Left cardiac atrium (tissue), 4 donors: Measurements from ENCODE around the gene SEC14L6. TPM values are rescaled to one million over a fixed set of nuclear protein-coding genes. Genes with fewer than 3 reads are reported as not detected.

Experiments
- ATAC-seq, 2 donors: fragments of 200-7000 bp; cut with Tn5 transposase; one replicate each; pipeline ENCODE4 v1.9.1; 2020; ENCODE audit warnings: mild to moderate bottlenecking in 2 of 2, moderate library complexity in 2 of 2
- DNase-seq: peaks from one replicate; pipeline ENCODE4 v3.0.0-alpha.2; 2020
- intact Hi-C, 2 donors: fragments of 100-400 bp; cut with DNase I; formaldehyde crosslinking; loops; one replicate each; pipeline versions ENCODE4 v1.14.1 to v1.15.1; 2022 to 2023
- total RNA-seq, 2 donors: library from RNA; stranded (reverse); fragmentation: NEBNext Ultra II Directional; extraction: Animal tissue kit (Norgen Biotek cat#: 25700); gene quantifications; one replicate each; pipeline ENCODE4 v1.2.1, GENCODE V29; 2021
- donor health status: DM: no; HTN: yes; CAD: no.
- donor health status: DM: no; HTN: yes; CAD: no; lungs with severe emphysema.
- donor health status: DM: yes; HTN: yes; CAD: no.
- donor health status: Dilated cardiomyopathy.

Gene SEC14L6
- total RNA-seq, 2 donors from 2014 or later, result 0.08 to 0.56 TPM

GRCh38 chr22:30507670-30508069, 38.9 kb downstream of the SEC14L6 start:
- no peak for DNase-seq
- no peak for ATAC-seq
- intact Hi-C loops, result no loop called here

- intact Hi-C loops, result no loop called here
- ATAC-seq (peak in 1 of 2 donors; percentile 59), DNase-seq (no peak)
Observed at GRCh38 chr22:30506507-30506968, 40.0 kb downstream of the SEC14L6 start.

- ATAC-seq, result no peak
- no peak for DNase-seq
- intact Hi-C loops, result no loop called here
Observed at GRCh38 chr22:30503551-30503950, 43.0 kb downstream of the SEC14L6 start.

- no peak for DNase-seq
- ATAC-seq, result no peak
- intact Hi-C loops, result no loop called here
Observed at GRCh38 chr22:30502911-30503310, 43.6 kb downstream of the SEC14L6 start.

GRCh38 chr22:30502153-30502552, 44.4 kb downstream of the SEC14L6 start:
- ATAC-seq (no peak), DNase-seq (no peak)
- intact Hi-C loops, result no loop called here

- no peak for DNase-seq
- ATAC-seq, result no peak
- intact Hi-C loops, result no loop called here
Observed at GRCh38 chr22:30500628-30501027, 45.9 kb downstream of the SEC14L6 start.

GRCh38 chr22:30497466-30498150, 48.9 kb downstream of the SEC14L6 start:
- DNase-seq (no peak), ATAC-seq (no peak)
- intact Hi-C loops, result no loop called here

GRCh38 chr22:30495041-30495784, 51.3 kb downstream of the SEC14L6 start:
- intact Hi-C loops, result no loop called here
- ATAC-seq, result no peak
- DNase-seq, result no peak

- no peak for DNase-seq
- ATAC-seq, result no peak
Observed at GRCh38 chr22:30492144-30492543, 54.4 kb downstream of the SEC14L6 start.

GRCh38 chr22:30491381-30491780, 55.2 kb downstream of the SEC14L6 start:
- ATAC-seq (no peak), DNase-seq (no peak)
- intact Hi-C loops, result no loop called here

More at GRCh38 chr22:30492144-30492543, 54.4 kb downstream of the SEC14L6 start:
- intact Hi-C loops, result no loop called here

GRCh38 chr22:30490399-30490798, 56.1 kb downstream of the SEC14L6 start:
- DNase-seq (no peak), ATAC-seq (no peak)
- intact Hi-C loops, result no loop called here

GRCh38 chr22:30488121-30488520, 58.4 kb downstream of the SEC14L6 start:
- ATAC-seq (no peak), DNase-seq (no peak)
- intact Hi-C loops, result loop anchor here (5.0 to 10.0 kb wide), 3 partner anchors 93 to 223 kb away; partner anchors contain the start of genes OSM (in 1 of the 2) and SEC14L2 (in 1 of the 2)

GRCh38 chr22:30486661-30487115, 59.9 kb downstream of the SEC14L6 start:
- DNase-seq (no peak), ATAC-seq (no peak)
- intact Hi-C loops, result loop anchor here (5.0 to 10.0 kb wide), 3 partner anchors 92 to 222 kb away; partner anchors contain the start of genes OSM (in 1 of the 2) and SEC14L2 (in 1 of the 2)

GRCh38 chr22:30486118-30486517, 60.4 kb downstream of the SEC14L6 start:
- no peak for ATAC-seq
- DNase-seq, result no peak
- intact Hi-C loops, result loop anchor here (5.0 to 10.0 kb wide), 3 partner anchors 91 to 221 kb away; partner anchors contain the start of genes OSM (in 1 of the 2) and SEC14L2 (in 1 of the 2)

- ATAC-seq (peak; percentile 89 to 94), DNase-seq (peak; percentile 67)
- intact Hi-C loops, result loop anchor here (5.0 to 10.0 kb wide), 3 partner anchors 91 to 221 kb away; partner anchors contain the start of genes OSM (in 1 of the 2) and SEC14L2 (in 1 of the 2)
Observed at GRCh38 chr22:30485362-30485988, 61.1 kb downstream of the SEC14L6 start.

- DNase-seq (no peak), ATAC-seq (no peak)
- intact Hi-C loops, result loop anchor here (10.0 kb wide), 2 partner anchors 88 to 218 kb away; partner anchors contain the start of genes OSM (in 1 of the 2) and SEC14L2 (in 1 of the 2)
Observed at GRCh38 chr22:30483169-30483568, 63.4 kb downstream of the SEC14L6 start.

GRCh38 chr22:30481711-30482110, 64.8 kb downstream of the SEC14L6 start:
- ATAC-seq (peak in 1 of 2 donors; percentile 45), DNase-seq (no peak)
- intact Hi-C loops, result loop anchor here (10.0 kb wide), 2 partner anchors 87 to 217 kb away; partner anchors contain the start of genes OSM (in 1 of the 2) and SEC14L2 (in 1 of the 2)

- intact Hi-C loops, result loop anchor here (10.0 kb wide), 2 partner anchors 85 to 215 kb away; partner anchors contain the start of genes OSM (in 1 of the 2) and SEC14L2 (in 1 of the 2)
- DNase-seq (no peak), ATAC-seq (no peak)
Observed at GRCh38 chr22:30479981-30480380, 66.6 kb downstream of the SEC14L6 start.
